Keratinocyte (primary cell): ENCODE measurements around the gene MRPL39. TPM values are rescaled to one million over a fixed set of nuclear protein-coding genes. Genes with fewer than 3 reads are reported as not detected.

Experiments
- DNase-seq: peaks from one replicate; pipeline ENCODE4 v3.0.0-alpha.2; 2011; ENCODE audit warnings: low read depth, missing footprints, low spot score
- FAIRE-seq: peaks from 2 replicates; lab custom pipeline; 2011; peaks lifted over from hg19 to GRCh38; lab: Jason Lieb, UNC
- H2AFZ ChIP-seq: 2 replicates; pipeline ENCODE4 v1.6.0; 2012; ENCODE audit warnings: low read length, control low read depth, inconsistent platforms; ENCODE audit not compliant: control insufficient read depth
- H3K27ac ChIP-seq: 2 replicates; pipeline ENCODE4 v1.5.1; 2011; ENCODE audit warnings: low read length; ENCODE audit not compliant: control insufficient read depth, insufficient read depth
- H3K27me3 ChIP-seq: 3 replicates; pipeline ENCODE4 v1.6.0; 2011; ENCODE audit warnings: low read length; ENCODE audit not compliant: control insufficient read depth, insufficient read depth; ENCODE audit errors: extremely low read depth
- H3K36me3 ChIP-seq, 2 experiments: 2 replicates in 1 of 2; 3 replicates in 1 of 2; pipeline ENCODE4 v1.5.1; 2011; ENCODE audit warnings: low read length in 2 of 2, mild to moderate bottlenecking in 1 of 2; ENCODE audit not compliant: control insufficient read depth in 2 of 2, insufficient read depth in 2 of 2; ENCODE audit errors: extremely low read depth in 1 of 2
- H3K4me1 ChIP-seq: 3 replicates; pipeline ENCODE4 v1.5.1; 2011; ENCODE audit warnings: low read length; ENCODE audit not compliant: control insufficient read depth, insufficient read depth; ENCODE audit errors: extremely low read depth
- H3K4me2 ChIP-seq: 3 replicates; pipeline ENCODE4 v1.6.0; 2011; ENCODE audit warnings: low read depth, low read length; ENCODE audit not compliant: control insufficient read depth, insufficient read depth; ENCODE audit errors: extremely low read depth
- H3K4me3 ChIP-seq, 3 experiments: fragments of 200-600 bp in 1 of 3; sonication (generic) in 1 of 3; 2 replicates in 2 of 3; 3 replicates in 1 of 3; pipeline ENCODE4 v1.5.1; 2011 to 2016; ENCODE audit warnings: low read length in 3 of 3, mild to moderate bottlenecking in 3 of 3, control low read depth in 2 of 3, inconsistent platforms in 1 of 3, low read depth in 1 of 3, mixed read lengths in 1 of 3, mixed run types in 1 of 3, moderate library complexity in 1 of 3; ENCODE audit not compliant: control insufficient read depth in 2 of 3, insufficient read depth in 2 of 3; ENCODE audit errors: extremely low read depth in 1 of 3
- H3K79me2 ChIP-seq: 2 replicates; pipeline ENCODE4 v1.6.0; 2012; ENCODE audit warnings: low read length; ENCODE audit not compliant: control insufficient read depth, insufficient read depth
- H3K9ac ChIP-seq: 3 replicates; pipeline ENCODE4 v1.6.0; 2011; ENCODE audit warnings: low read length; ENCODE audit not compliant: control insufficient read depth, insufficient read depth; ENCODE audit errors: extremely low read depth
- H3K9me1 ChIP-seq: 3 replicates; pipeline ENCODE4 v1.6.0; 2011; ENCODE audit warnings: low read length; ENCODE audit not compliant: control insufficient read depth, insufficient read depth; ENCODE audit errors: extremely low read depth
- H3K9me3 ChIP-seq: 2 replicates; pipeline ENCODE4 v1.5.1; 2012; ENCODE audit warnings: low read depth, low read length; ENCODE audit not compliant: control insufficient read depth
- H4K20me1 ChIP-seq: 3 replicates; pipeline ENCODE4 v1.6.0; 2011; ENCODE audit warnings: low read length; ENCODE audit not compliant: control insufficient read depth, insufficient read depth; ENCODE audit errors: extremely low read depth
- EZH2 ChIP-seq: IDR thresholded peaks from one replicate; pipeline ENCODE4 v1.6.1; 2012; ENCODE audit warnings: inconsistent platforms, mild to moderate bottlenecking, low read length, moderate library complexity
- dilution Hi-C: fragments of 300-500 bp; cut with MboI; formaldehyde crosslinking; loops from one replicate; pipeline ENCODE4 v1.7.0; 2020; ENCODE audit warnings: low sequenced_read_pairs; ENCODE audit not compliant: extremely low pct_ligation_motif_present
- polyA plus RNA-seq, 5 experiments: library from polyadenylated mRNA; depleted of rRNA in 3 of 5; stranded (reverse) in 3 of 5; stranded (forward) in 1 of 5; unstranded in 1 of 5; fragments of >200 nt; gene quantifications; 1 replicate in 1 of 5; 2 replicates in 3 of 5; 3 replicates in 1 of 5; pipeline versions ENCODE4 v1.2.1 to v1.2.3, GENCODE V29; 2011 to 2012; ENCODE audit warnings: missing spikeins in 2 of 5, low read depth in 1 of 5, low replicate concordance in 1 of 5
- TF ChIP-seq, protein P1 (sequence below), 3 experiments: IDR thresholded peaks in 1 of 3; conservative IDR thresholded peaks in 1 of 3; optimal IDR thresholded peaks in 1 of 3; 2 replicates in 2 of 3; 3 replicates in 1 of 3; pipeline versions ENCODE3 to v1.5.1; 2011; ENCODE audit warnings: low read length in 3 of 3, mild to moderate bottlenecking in 3 of 3, moderate library complexity in 2 of 3, control low read depth in 1 of 3, inconsistent platforms in 1 of 3; ENCODE audit not compliant: insufficient read depth in 2 of 3; ENCODE audit errors: extremely low read depth in 1 of 3

The MRPL39 gene
- polyA plus RNA-seq, 1 donor (not counting 4 experiments of a cell fraction or from before 2014, with no cell fraction given): 51.4 TPM

DNA sequence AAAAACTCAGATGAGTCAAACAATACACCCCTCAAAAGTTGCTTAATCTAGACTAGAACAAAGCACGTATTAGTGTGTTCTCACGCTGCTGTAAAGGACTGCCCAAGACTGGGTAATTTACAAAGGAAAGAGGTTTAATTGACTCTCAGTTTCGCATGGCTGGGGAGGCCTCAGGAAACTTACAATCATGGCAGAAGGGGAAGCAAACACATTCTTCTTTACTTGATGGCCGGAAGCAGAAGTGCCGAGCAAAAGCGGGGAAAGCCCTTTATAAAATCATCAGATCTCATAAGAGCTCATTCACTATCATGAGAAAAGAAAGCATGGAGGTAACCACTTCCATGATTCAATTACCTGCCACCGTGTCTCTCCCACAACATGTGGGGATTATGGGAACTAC is 41.9 kb upstream of the MRPL39 start:
- Histone ChIP-seq H2AFZ (no peak overlapping the region), H3K9me1 (no peaks in the 10 kb centered on the region), H3K4me3 (no peak overlapping the region), H3K4me2 (no peak overlapping the region), H3K36me3 (no peaks in the 10 kb centered on the region), H4K20me1 (no peaks in the 10 kb centered on the region), H3K9me3 (no peaks in the 10 kb centered on the region), H3K27ac (no peak overlapping the region), H3K9ac (no peak overlapping the region), H3K27me3 (no peaks in the 10 kb centered on the region), H3K4me1 (no peaks in the 10 kb centered on the region), H3K79me2 (no peaks in the 10 kb centered on the region)
- DNase-seq: no peak
- dilution Hi-C loops: no loop called here
- FAIRE-seq: no peak
- TF ChIP-seq EZH2: no peak
- TF ChIP-seq, protein P1, sequence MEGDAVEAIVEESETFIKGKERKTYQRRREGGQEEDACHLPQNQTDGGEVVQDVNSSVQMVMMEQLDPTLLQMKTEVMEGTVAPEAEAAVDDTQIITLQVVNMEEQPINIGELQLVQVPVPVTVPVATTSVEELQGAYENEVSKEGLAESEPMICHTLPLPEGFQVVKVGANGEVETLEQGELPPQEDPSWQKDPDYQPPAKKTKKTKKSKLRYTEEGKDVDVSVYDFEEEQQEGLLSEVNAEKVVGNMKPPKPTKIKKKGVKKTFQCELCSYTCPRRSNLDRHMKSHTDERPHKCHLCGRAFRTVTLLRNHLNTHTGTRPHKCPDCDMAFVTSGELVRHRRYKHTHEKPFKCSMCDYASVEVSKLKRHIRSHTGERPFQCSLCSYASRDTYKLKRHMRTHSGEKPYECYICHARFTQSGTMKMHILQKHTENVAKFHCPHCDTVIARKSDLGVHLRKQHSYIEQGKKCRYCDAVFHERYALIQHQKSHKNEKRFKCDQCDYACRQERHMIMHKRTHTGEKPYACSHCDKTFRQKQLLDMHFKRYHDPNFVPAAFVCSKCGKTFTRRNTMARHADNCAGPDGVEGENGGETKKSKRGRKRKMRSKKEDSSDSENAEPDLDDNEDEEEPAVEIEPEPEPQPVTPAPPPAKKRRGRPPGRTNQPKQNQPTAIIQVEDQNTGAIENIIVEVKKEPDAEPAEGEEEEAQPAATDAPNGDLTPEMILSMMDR (optimal IDR thresholded peaks at IDR 0.05 in 1 of 3, IDR thresholded peaks at IDR 0.05 in 1 of 3, conservative IDR thresholded peaks at IDR 0.05 in 1 of 3; ENCODE audit: extremely low read depth in 1 of 3, insufficient read depth in 2 of 3, low read length in 3 of 3): no peak

DNA sequence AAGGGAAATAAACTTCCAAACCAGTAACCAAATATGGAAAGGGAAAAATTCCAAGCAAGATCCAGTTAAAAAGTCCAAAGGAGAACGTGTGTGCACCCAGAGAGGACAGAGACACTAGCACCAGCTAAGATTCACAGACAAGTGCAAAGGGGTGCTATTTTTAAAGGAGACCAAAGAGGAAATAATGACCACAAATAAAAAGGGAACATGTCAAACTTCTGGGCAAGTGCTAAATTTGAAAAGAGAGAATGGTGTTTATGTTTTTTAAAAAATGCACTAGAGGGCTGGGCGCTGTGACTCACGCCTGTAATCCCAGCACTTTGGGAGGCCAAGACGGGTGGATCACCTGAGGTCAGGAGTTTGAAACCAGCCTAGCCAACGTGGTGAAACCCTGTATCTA is 40.4 kb upstream of the MRPL39 start:
- dilution Hi-C loops: no loop called here
- no peak for DNase-seq
- Histone ChIP-seq H3K4me1 (no peaks in the 10 kb centered on the region), H3K36me3 (no peaks in the 10 kb centered on the region), H3K79me2 (no peaks in the 10 kb centered on the region), H3K27ac (no peak overlapping the region), H3K9me3 (no peaks in the 10 kb centered on the region), H3K9me1 (no peaks in the 10 kb centered on the region), H3K9ac (no peak overlapping the region), H4K20me1 (no peaks in the 10 kb centered on the region), H3K27me3 (no peaks in the 10 kb centered on the region), H2AFZ (no peak overlapping the region), H3K4me3 (no peak overlapping the region), H3K4me2 (no peak overlapping the region)
- no peak for FAIRE-seq
- TF ChIP-seq, protein P1 (optimal IDR thresholded peaks at IDR 0.05 in 1 of 3, IDR thresholded peaks at IDR 0.05 in 1 of 3, conservative IDR thresholded peaks at IDR 0.05 in 1 of 3; ENCODE audit: extremely low read depth in 1 of 3, insufficient read depth in 2 of 3, low read length in 3 of 3): no peak
- no peak for TF ChIP-seq EZH2
